ENCODE data around the gene NDUFC1. TPM values are rescaled to one million over a fixed set of nuclear protein-coding genes. Genes with fewer than 3 reads are reported as not detected.

The NDUFC1 gene
- total and polyA plus RNA-seq, 2 experiments from 2014 or later: 91.6 to 316 TPM

DNA sequence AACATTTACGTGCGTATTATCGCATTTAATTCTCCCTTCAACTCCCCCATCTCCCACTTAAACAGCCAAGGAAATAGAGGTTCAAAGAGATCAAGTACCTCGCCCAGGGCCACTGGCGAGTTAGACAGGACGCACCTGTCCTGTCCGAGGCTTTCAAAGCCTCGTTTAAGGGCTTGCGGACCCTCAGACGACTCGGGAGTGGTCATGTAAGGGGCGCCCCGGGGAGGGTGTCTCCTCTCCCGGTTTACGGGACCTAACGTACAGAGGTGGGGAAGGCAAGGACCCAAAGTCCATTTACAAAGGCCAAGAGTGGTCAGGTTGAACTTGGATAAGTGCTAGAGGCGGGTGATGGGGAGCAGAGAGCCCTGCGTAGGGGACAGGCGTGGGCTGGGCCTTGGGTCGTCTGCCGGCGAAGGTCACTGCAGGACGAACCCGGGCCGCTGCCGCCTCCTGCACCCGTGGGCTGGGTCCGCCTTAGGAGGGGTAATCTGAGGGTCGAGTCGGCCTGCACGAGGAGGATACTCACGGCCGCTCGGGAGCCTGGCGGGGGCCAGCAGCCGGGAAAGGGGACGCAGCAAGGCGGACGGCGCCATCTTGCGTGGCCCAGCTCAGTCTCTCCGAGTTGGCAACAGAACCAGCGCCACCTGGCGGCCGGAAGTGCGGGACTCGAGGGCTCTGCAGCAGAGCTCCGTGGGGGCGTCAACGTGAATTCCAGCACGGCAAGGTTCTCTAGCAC lies 6.9 kb downstream of the NDUFC1 start:
- peaks cover 13% of the 10 kb centered on the region for H3K4me1 ChIP-seq (ENCODE audit: low read depth)
- H3K4me3 ChIP-seq: peak overlapping the region; percentile 41
- peak overlapping the region; percentile 91 for H3K27ac ChIP-seq
- DNase-seq (ENCODE audit: low read depth in 1 of 2, low spot score in 1 of 2): peak; percentile 94 to 97
- H3K27me3 ChIP-seq: no peaks in the 10 kb centered on the region
- TF ChIP-seq, protein P1, sequence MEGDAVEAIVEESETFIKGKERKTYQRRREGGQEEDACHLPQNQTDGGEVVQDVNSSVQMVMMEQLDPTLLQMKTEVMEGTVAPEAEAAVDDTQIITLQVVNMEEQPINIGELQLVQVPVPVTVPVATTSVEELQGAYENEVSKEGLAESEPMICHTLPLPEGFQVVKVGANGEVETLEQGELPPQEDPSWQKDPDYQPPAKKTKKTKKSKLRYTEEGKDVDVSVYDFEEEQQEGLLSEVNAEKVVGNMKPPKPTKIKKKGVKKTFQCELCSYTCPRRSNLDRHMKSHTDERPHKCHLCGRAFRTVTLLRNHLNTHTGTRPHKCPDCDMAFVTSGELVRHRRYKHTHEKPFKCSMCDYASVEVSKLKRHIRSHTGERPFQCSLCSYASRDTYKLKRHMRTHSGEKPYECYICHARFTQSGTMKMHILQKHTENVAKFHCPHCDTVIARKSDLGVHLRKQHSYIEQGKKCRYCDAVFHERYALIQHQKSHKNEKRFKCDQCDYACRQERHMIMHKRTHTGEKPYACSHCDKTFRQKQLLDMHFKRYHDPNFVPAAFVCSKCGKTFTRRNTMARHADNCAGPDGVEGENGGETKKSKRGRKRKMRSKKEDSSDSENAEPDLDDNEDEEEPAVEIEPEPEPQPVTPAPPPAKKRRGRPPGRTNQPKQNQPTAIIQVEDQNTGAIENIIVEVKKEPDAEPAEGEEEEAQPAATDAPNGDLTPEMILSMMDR (IDR thresholded peaks at IDR 0.05; ENCODE audit: low read depth, low read length): peak; percentile 95
- no peaks in the 10 kb centered on the region for H3K9me3 ChIP-seq (ENCODE audit: low read depth)
- peaks cover 22% of the 10 kb centered on the region for H3K36me3 ChIP-seq

DNA sequence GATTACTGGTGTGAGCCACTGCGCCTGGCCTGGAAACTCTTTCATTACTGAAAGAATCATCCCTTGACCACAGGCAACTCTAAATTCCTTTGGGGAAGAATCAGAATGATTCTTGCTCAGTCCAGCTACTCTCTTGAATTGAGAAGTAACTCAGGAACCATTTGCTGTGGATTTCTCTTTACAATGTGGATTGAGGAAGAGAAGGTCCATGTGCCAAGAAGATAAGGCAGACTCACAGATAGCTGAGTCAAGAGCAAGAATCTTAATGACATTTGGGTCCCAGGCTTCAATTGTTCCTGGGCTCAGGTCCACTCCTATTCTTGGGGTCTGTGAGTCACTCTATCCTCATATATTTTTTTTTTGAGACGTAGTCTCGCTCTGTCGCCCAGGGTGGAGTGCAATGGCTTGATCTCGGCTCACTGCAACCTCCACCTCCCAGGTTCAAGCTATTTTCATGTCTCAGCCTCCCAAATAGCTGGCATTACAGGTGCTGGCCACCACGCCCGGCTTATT lies 16.0 kb downstream of the NDUFC1 start:
- H3K36me3 ChIP-seq: peaks cover 9% of the 10 kb centered on the region
- no peaks in the 10 kb centered on the region for H3K9me3 ChIP-seq (ENCODE audit: low read depth)
- DNase-seq (ENCODE audit: low read depth in 1 of 2, low spot score in 1 of 2): no peak
- TF ChIP-seq, protein P1 (IDR thresholded peaks at IDR 0.05; ENCODE audit: low read depth, low read length): no peak
- H3K4me3 ChIP-seq: no peak overlapping the region
- no peak overlapping the region for H3K27ac ChIP-seq
- no peaks in the 10 kb centered on the region for H3K27me3 ChIP-seq
- no peaks in the 10 kb centered on the region for H3K4me1 ChIP-seq (ENCODE audit: low read depth)

DNA sequence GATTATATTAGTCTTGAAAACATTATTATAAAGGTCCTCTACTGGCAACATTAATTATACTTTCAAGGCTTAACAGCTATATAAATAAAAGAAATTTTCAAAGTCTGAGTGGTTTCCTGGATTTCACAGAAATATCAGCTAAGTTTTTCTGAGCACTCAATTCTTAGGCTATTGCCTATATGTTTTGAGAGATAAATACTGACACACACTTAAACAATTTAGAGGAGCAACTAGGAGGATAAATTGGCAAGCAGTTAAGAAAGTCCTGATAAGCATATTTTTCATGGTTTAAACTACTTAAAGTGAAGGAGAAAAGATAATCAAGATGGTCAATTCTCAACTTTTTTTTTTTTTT lies 19.6 kb downstream of the NDUFC1 start:
- Histone ChIP-seq H3K27me3 (peaks cover 27% of the 10 kb centered on the region), H3K36me3 (no peaks in the 10 kb centered on the region), H3K4me3 (no peak overlapping the region), H3K4me1 (ENCODE audit: low read depth) (no peaks in the 10 kb centered on the region), H3K9me3 (ENCODE audit: low read depth) (no peaks in the 10 kb centered on the region), H3K27ac (no peak overlapping the region)
- no peak for DNase-seq (ENCODE audit: low read depth in 1 of 2, low spot score in 1 of 2)
- TF ChIP-seq, protein P1 (IDR thresholded peaks at IDR 0.05; ENCODE audit: low read depth, low read length): no peak

DNA sequence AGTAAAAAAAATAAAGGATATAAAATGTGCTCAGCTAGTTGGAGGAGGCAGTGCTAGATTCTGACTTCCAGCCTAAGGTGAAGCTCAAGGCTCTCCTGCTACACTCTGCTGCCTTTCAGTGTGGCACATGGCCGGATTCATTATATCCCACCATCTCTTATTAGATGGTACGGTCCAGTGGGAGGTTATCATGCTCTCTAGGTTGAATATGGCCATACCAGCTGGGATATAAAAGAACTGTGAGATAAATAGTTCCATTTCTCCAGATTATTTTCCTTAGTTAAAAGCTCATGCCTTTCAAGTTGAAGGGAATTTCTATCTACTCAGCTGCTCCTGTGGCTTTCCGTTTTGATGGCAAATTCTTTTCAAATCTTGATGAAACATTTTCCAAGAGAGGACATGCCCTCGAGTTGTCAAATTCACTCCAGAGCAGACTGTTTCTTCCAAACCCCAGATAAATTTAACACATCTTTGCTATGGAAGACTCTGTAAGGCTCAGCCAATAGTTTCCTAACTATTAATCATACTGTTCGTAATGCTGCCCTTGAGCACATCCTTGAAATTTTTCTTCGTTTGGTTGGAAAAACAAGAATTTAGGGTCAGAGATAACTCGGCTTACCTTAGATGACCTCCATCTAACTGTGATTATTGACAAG lies 20.1 kb downstream of the NDUFC1 start:
- TF ChIP-seq, protein P1 (IDR thresholded peaks at IDR 0.05; ENCODE audit: low read depth, low read length): no peak
- DNase-seq (ENCODE audit: low read depth in 1 of 2, low spot score in 1 of 2): peak in 1 of 2 donors; percentile 51
- no peaks in the 10 kb centered on the region for H3K4me1 ChIP-seq (ENCODE audit: low read depth)
- peaks cover 32% of the 10 kb centered on the region for H3K27me3 ChIP-seq
- no peaks in the 10 kb centered on the region for H3K9me3 ChIP-seq (ENCODE audit: low read depth)
- H3K4me3 ChIP-seq: no peak overlapping the region
- no peaks in the 10 kb centered on the region for H3K36me3 ChIP-seq
- H3K27ac ChIP-seq: no peak overlapping the region

DNA sequence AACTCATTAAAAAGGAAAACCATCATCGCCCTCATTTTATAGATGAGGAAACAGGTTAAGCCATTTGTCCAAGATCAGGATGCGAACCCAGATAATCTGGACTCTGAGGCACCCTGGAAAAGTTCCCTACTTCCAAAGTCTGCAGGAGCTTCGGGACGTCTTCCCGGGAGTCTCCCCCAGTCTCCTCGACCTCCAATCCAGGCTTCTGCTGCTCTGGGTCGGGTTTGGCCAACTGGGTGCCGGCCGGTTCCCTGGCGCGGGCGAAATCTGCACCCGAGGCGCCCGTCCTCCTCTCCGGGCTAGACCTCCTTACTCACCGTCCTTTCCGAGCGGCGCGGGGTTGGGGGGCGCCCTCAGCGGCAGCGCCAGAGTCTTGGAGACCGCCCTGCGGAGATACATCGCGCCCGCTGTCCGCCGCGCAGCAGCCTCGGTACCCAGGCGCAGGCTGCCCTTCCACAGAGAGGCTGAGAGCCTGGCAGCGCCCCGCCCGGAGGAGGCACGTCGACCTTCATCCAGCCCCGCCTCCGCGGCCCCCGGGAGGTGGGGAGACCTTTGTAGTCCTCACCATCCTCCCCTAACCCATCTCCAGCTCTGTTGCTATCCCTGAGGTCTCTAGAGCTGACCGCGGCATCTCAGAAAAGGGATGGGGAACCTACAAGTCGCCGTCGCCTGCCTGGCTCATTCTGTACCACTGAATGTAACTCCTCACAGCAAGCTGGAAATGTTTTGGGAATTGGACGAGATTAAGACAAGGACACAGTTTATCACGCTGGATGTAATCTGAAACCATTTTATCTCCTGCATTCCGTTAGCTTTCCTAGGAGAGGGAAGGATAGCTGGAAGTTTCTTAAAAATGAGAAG lies 22.3 kb downstream of the NDUFC1 start, which contains the start of gene MGARP:
TSS of gene MGARP (minus strand) at position 466 of the 861 bp plus-strand sequence. CDS start at position 399, 67 bp downstream.
- TF ChIP-seq, protein P1 (IDR thresholded peaks at IDR 0.05; ENCODE audit: low read depth, low read length): no peak
- peak within 1 kb of the TSS; percentile 33 for H3K4me3 ChIP-seq
- H3K27me3 ChIP-seq: peaks cover 50% of the 10 kb centered on the region

More for the DNA sequence above, 22.3 kb downstream of the NDUFC1 start, which contains the start of gene MGARP:
- no peaks in the 10 kb centered on the region for H3K4me1 ChIP-seq (ENCODE audit: low read depth)
- no peaks in the 10 kb centered on the region for H3K9me3 ChIP-seq (ENCODE audit: low read depth)
- no peak within 1 kb of the TSS for H3K27ac ChIP-seq
- no peaks in the 10 kb centered on the region for H3K36me3 ChIP-seq
- DNase-seq (ENCODE audit: low read depth in 1 of 2, low spot score in 1 of 2): peak; percentile 32 to 51
